HUES6 (cell line): ENCODE results near the gene SRP72.
A peak's percentile ranks its signal among the peaks of the same experiment; 100 is the strongest.
"Not testable (repeated sequence)": the region's sequence is repeated elsewhere in the genome, so short reads cannot be mapped to it uniquely, and the experiment has no call there.

Source experiments
- H3K27ac ChIP-seq: 2 replicates; pipeline ENCODE4 v1.7.0; 2013; ENCODE audit warnings: low read depth, mild to moderate bottlenecking, low read length, inconsistent platforms
- H3K27me3 ChIP-seq: 2 replicates; pipeline ENCODE4 v1.6.1; 2013; ENCODE audit warnings: low read length; ENCODE audit not compliant: control insufficient read depth, insufficient read depth
- H3K36me3 ChIP-seq: 2 replicates; pipeline ENCODE4 v1.6.1; 2013; ENCODE audit warnings: low read length; ENCODE audit not compliant: control insufficient read depth, insufficient read depth
- H3K4me1 ChIP-seq: 2 replicates; pipeline ENCODE4 v1.6.1; 2013; ENCODE audit warnings: low read length; ENCODE audit not compliant: control insufficient read depth, insufficient read depth
- H3K4me3 ChIP-seq: 2 replicates; pipeline ENCODE4 v1.5.1; 2013; ENCODE audit warnings: low read depth, low read length
- H3K9ac ChIP-seq: one replicate; pipeline ENCODE4 v1.6.1; 2013; ENCODE audit warnings: mild to moderate bottlenecking, low read length
- H3K9me3 ChIP-seq: 2 replicates; pipeline ENCODE4 v1.6.1; 2013; ENCODE audit warnings: low read depth, low read length; ENCODE audit not compliant: control insufficient read depth, insufficient read depth

Gene SRP72

GRCh38 chr4:56435140-56435926 is 32.1 kb upstream of the SRP72 start, which contains the start of gene PPAT:
PPAT (minus strand) TSS chr4:56435615; CDS start chr4:56435477, 138 bp downstream.
- peak within 1 kb of the TSS; percentile 95 for H3K9ac ChIP-seq
- peaks cover 11% of the 10 kb centered on the region for H3K36me3 ChIP-seq
- H3K4me1 ChIP-seq: peaks cover 13% of the 10 kb centered on the region
- H3K27me3 ChIP-seq: no peaks in the 10 kb centered on the region
- H3K9me3 ChIP-seq: no peaks in the 10 kb centered on the region
- H3K27ac ChIP-seq: peak within 1 kb of the TSS; percentile 91
- peak within 1 kb of the TSS; percentile 93 for H3K4me3 ChIP-seq

DNA sequence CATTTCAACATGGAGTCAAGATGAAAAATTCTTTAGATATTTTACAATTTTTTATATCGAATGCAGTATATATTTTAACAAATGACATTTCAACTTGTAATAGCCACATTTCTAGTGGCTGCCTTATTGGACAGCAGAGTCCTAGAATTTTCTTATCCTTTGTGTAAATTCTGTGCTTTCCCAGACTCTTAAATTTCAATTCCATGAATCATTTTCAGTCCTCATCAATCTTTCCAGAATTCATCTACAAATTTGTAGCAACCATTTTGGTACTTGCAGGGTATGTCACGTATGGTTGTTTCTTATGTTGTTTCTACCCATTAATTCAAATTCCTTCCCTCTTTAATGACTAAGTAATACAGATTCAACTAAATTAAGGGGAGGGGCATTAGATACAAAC is 28.7 kb upstream of the SRP72 start:
- Histone ChIP-seq H3K9ac (no peak overlapping the region), H3K4me1 (peaks cover 13% of the 10 kb centered on the region), H3K27ac (no peak overlapping the region), H3K27me3 (no peaks in the 10 kb centered on the region), H3K9me3 (no peaks in the 10 kb centered on the region), H3K36me3 (peaks cover 45% of the 10 kb centered on the region), H3K4me3 (no peak overlapping the region; the same call in 1 of the 2 replicates)

DNA sequence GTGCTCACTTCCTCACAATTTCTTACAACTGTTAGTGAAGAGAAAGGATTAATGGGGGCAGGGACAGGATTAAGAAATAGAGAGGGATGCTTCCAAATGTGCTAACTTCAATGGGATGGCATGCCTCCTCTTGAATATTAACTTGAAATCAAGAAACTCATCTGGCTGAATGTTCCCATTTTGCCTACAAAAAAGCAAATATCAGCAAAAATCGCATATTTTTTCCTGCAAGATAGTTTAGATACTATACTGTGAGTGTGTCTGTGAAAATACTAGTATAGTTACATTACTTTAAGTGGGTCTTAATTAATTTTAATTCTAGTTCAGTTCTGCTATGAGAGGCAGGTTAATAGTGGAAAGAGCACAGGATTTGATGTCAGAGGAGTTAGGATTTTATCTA is 26.4 kb upstream of the SRP72 start:
- peaks cover 13% of the 10 kb centered on the region for H3K4me1 ChIP-seq
- H3K4me3 ChIP-seq: no peak overlapping the region
- H3K27me3 ChIP-seq: no peaks in the 10 kb centered on the region
- H3K9ac ChIP-seq: no peak overlapping the region
- no peaks in the 10 kb centered on the region for H3K9me3 ChIP-seq
- H3K36me3 ChIP-seq: peaks cover 67% of the 10 kb centered on the region
- no peak overlapping the region for H3K27ac ChIP-seq

GRCh38 chr4:56444719-56445118 is 22.7 kb upstream of the SRP72 start:
- no peaks in the 10 kb centered on the region for H3K9me3 ChIP-seq
- no peaks in the 10 kb centered on the region for H3K27me3 ChIP-seq
- no peak overlapping the region for H3K27ac ChIP-seq
- no peak overlapping the region for H3K9ac ChIP-seq
- H3K36me3 ChIP-seq: peaks cover 99% of the 10 kb centered on the region
- H3K4me3 ChIP-seq: no peak overlapping the region
- H3K4me1 ChIP-seq: peaks cover 10% of the 10 kb centered on the region

DNA sequence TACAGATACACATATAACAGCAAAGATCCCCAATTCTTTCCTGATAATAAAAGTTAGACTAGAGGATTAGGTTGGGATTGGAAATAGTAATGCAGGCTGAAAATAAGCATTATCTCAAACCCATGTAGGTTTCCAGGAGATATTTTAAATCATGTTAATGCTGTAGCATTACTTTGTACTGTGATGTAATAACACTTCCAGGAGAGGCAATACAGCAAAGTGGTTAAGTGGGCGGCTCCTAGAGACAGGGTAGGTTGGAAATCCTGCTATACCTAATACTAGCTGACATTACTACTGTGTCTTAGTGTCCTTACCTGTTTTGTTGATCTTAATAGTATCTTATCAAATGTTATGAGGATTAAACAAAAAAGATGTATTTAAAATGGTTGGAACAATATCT is 21.7 kb upstream of the SRP72 start:
- no peaks in the 10 kb centered on the region for H3K27me3 ChIP-seq
- no peak overlapping the region for H3K4me3 ChIP-seq
- H3K4me1 ChIP-seq: 0 out of 2 replicates have a peak, but pooled peaks cover under 1% of the 10 kb centered on the region
- peaks cover 99% of the 10 kb centered on the region for H3K36me3 ChIP-seq
- H3K9me3 ChIP-seq: no peaks in the 10 kb centered on the region
- no peak overlapping the region for H3K9ac ChIP-seq
- no peak overlapping the region for H3K27ac ChIP-seq

GRCh38 chr4:56448301-56448700 is 19.1 kb upstream of the SRP72 start:
- H3K27me3 ChIP-seq: no peaks in the 10 kb centered on the region
- H3K27ac ChIP-seq: no peak overlapping the region
- no peak overlapping the region for H3K4me3 ChIP-seq
- H3K9ac ChIP-seq: no peak overlapping the region
- no peaks in the 10 kb centered on the region for H3K4me1 ChIP-seq
- H3K9me3 ChIP-seq: no peaks in the 10 kb centered on the region
- H3K36me3 ChIP-seq: peaks cover 98% of the 10 kb centered on the region

DNA sequence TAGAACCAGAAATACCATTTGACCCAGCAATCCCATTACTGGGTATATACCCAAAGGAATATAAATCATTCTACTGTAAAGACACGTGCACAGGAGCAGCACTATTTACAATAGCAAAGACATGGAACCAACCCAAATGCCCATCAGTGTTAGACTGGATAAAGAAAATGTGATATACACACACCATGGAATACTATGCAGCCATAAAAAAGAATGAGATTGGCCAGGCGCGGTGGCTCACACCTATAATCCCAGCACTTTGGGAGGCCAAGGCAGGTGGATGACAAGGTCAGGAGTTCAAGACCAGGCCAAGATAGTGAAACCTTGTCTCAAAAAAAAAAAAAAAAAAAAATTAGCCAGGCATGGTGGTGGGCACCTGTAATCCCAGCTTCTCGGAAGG is 17.9 kb upstream of the SRP72 start:
- H3K9me3 ChIP-seq, H3K9ac ChIP-seq, H3K4me3 ChIP-seq, H3K27me3 ChIP-seq, H3K27ac ChIP-seq, H3K4me1 ChIP-seq: not testable (repeated sequence)
- peaks cover 98% of the 10 kb centered on the region for H3K36me3 ChIP-seq

- Histone ChIP-seq H3K9me3 (no peaks in the 10 kb centered on the region), H3K27ac (no peak overlapping the region), H3K4me1 (no peaks in the 10 kb centered on the region), H3K27me3 (no peaks in the 10 kb centered on the region), H3K36me3 (peaks cover 98% of the 10 kb centered on the region), H3K4me3 (no peak overlapping the region), H3K9ac (no peak overlapping the region)
Measured at GRCh38 chr4:56450342-56450741, 17.1 kb upstream of the SRP72 start.

DNA sequence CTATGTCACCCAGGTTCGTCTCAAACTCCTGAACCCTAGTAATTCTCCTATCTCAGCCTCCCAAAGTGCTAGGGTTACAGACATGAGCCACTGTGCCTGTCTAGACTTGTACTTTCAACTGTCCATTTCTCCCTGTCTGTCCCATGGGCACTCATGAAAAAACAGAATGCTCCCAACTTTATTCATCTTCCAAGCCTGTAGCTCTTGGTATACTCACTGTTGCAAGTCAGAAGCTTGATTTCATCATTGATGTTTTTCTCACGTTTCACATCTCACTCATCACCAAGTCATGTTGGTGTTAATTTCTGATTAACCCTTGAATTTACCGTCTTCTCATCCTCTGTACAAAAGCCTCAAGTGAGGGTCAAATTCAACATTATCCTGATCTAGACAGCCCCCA is 7.3 kb upstream of the SRP72 start:
- Histone ChIP-seq H3K9me3 (no peaks in the 10 kb centered on the region), H3K27ac (no peak overlapping the region), H3K36me3 (peaks cover 79% of the 10 kb centered on the region), H3K9ac (no peak overlapping the region), H3K27me3 (no peaks in the 10 kb centered on the region), H3K4me1 (no peaks in the 10 kb centered on the region), H3K4me3 (no peak overlapping the region)

GRCh38 chr4:56462157-56462556 is 5.3 kb upstream of the SRP72 start:
- Histone ChIP-seq H3K27me3 (no peaks in the 10 kb centered on the region), H3K4me1 (peaks cover 8% of the 10 kb centered on the region; the same call in 1 of the 2 replicates), H3K4me3 (no peak overlapping the region), H3K27ac (no peak overlapping the region), H3K9me3 (no peaks in the 10 kb centered on the region), H3K9ac (no peak overlapping the region), H3K36me3 (peaks cover 60% of the 10 kb centered on the region)

- H3K36me3 ChIP-seq: peaks cover 46% of the 10 kb centered on the region
- no peak overlapping the region for H3K9ac ChIP-seq
- H3K4me1 ChIP-seq: peaks cover 9% of the 10 kb centered on the region
- no peak overlapping the region for H3K4me3 ChIP-seq
- no peaks in the 10 kb centered on the region for H3K9me3 ChIP-seq
- no peak overlapping the region for H3K27ac ChIP-seq
- no peaks in the 10 kb centered on the region for H3K27me3 ChIP-seq
Measured at GRCh38 chr4:56463711-56464110, 3.7 kb upstream of the SRP72 start.
